Heart left ventricle (tissue), 16 donors: Measurements from ENCODE around the gene RPA3. TPM values are rescaled to one million over a fixed set of nuclear protein-coding genes. Genes with fewer than 3 reads are reported as not detected.
A peak's percentile ranks its signal among the peaks of the same experiment; 100 is the strongest.

Source experiments
- ATAC-seq, 4 donors: fragments of 200-7000 bp; cut with Tn5 transposase; one replicate each; pipeline ENCODE4 v1.9.1; 2020 to 2022; ENCODE audit warnings: moderate library complexity in 4 of 4, mild to moderate bottlenecking in 3 of 4, moderate number of reproducible peaks in 1 of 4
- DNase-seq, 5 donors: peaks; one replicate each; pipeline ENCODE4 v3.0.0-alpha.2; 2020
- H3K27ac ChIP-seq, 12 donors: fragments of 200-600 bp; sonication (generic) in 4 of 12; one replicate each; pipeline versions ENCODE4 v1.5.0 to v1.8.0; 2016 to 2022; ENCODE audit warnings: mild to moderate bottlenecking in 2 of 12
- H3K27me3 ChIP-seq, 9 donors: fragments of 200-600 bp; sonication (generic) in 2 of 9; one replicate each; pipeline versions ENCODE4 v1.5.1 to v1.8.0; 2016 to 2022; ENCODE audit warnings: mild to moderate bottlenecking in 3 of 9
- H3K36me3 ChIP-seq, 9 donors: fragments of 200-600 bp; sonication (generic) in 2 of 9; one replicate each; pipeline versions ENCODE4 v1.5.0 to v1.8.0; 2018 to 2022; ENCODE audit warnings: mild to moderate bottlenecking in 2 of 9
- H3K4me1 ChIP-seq, 12 donors: fragments of 200-600 bp; sonication (generic) in 4 of 12; one replicate each; pipeline versions ENCODE4 v1.5.0 to v1.8.0; 2016 to 2022; ENCODE audit warnings: mild to moderate bottlenecking in 3 of 12
- H3K4me3 ChIP-seq, 12 donors: fragments of 200-600 bp; sonication (generic) in 4 of 12; one replicate each; pipeline versions ENCODE4 v1.5.0 to v1.8.0; 2017 to 2022; ENCODE audit warnings: mild to moderate bottlenecking in 9 of 12, moderate library complexity in 4 of 12
- H3K9me3 ChIP-seq, 12 donors: fragments of 200-600 bp; sonication (generic) in 4 of 12; one replicate each; pipeline versions ENCODE4 v1.5.0 to v1.8.0; 2016 to 2022; ENCODE audit warnings: mild to moderate bottlenecking in 1 of 12
- POLR2A ChIP-seq, 2 donors: fragments of 450-650 bp; IDR thresholded peaks; one replicate each; pipeline ENCODE4 v1.6.1; 2017; ENCODE audit warnings: antibody characterized with exemption in 2 of 2, mild to moderate bottlenecking in 2 of 2, moderate library complexity in 2 of 2
- WGBS, 4 donors: extraction: QIAGEN DNeasy Blood & Tissue Kit in 2 of 4; methylation state at CpG; one replicate each; pipeline versions ENCODE4 v1.1.5 to v1.1.7; 2013 to 2018; 5-methylcytosine and 5-hydroxymethylcytosine counted together
- intact Hi-C, 10 donors: fragments of 100-400 bp; cut with DNase I; formaldehyde crosslinking; loops; one replicate each; pipeline versions ENCODE4 v1.11.1 to v1.14.2; 2022
- polyA plus RNA-seq, 2 donors: library from polyadenylated mRNA; stranded (reverse); fragments of 200-250 nt; gene quantifications; one replicate each; pipeline ENCODE4 v1.2.3, GENCODE V29; 2013
- total RNA-seq, 9 donors: library from RNA; depleted of rRNA in 2 of 9; stranded (reverse); fragments of >200 nt in 2 of 9; fragmentation: NEBNext Ultra II Directional in 3 of 9; extraction: Animal tissue kit (Norgen Biotek cat#: 25700) in 3 of 9; gene quantifications; one replicate each; pipeline versions ENCODE4 v1.1.0 to v1.2.4, GENCODE V29; 2016 to 2023
- TF ChIP-seq, protein P1 (sequence below), 12 donors: fragments of 200-600 bp; sonication (generic) in 4 of 12; IDR thresholded peaks; one replicate each; pipeline versions ENCODE4 v1.5.0 to v1.8.0; 2018 to 2022; ENCODE audit warnings: antibody characterized with exemption in 12 of 12, mild to moderate bottlenecking in 5 of 12
- donor health status: ischemic (EF 13 %, LVEDD 7.1; RV severe dilation, severe dysfunction).
- donor health status: healthy with polysubstance abuse.
- donor health status: DM: no; HTN: yes; CAD: no.
- donor health status: DM: no; HTN: no; CAD: no.
- donor health status: ischemic (EF 25% LVEDD 6.9; RV normal size, moderate dysfunction).
- donor health status: ischemic (EF 25% LVEDD 5.7; RV mildly dilated, moderate dysfunction).
- donor health status: healthy.
- donor health status: DM: yes; HTN: yes; CAD: no.
- donor health status: ischemic (EF 35%, LVEDD 5.7; RV mildly dilated, moderate dysfunction).
- donor health status: nonischemic (EF 11% LVEDD 7.7; RV severe dilation, severe dysfunction).
- donor health status: DM: yes; HTN: yes; CAD: no.
- donor health status: PGD.
- donor health status: ischemic (EF 29% LVEDD 5.4; RV normal size, mild dysfunction).
- donor health status: nonischemic (EF 23%, LVEDD 6.1; RV moderate dilation, normal function).

RPA3 gene
- total and polyA plus RNA-seq, 11 donors, result 19.4 to 30.9 (median 26.2) TPM

DNA sequence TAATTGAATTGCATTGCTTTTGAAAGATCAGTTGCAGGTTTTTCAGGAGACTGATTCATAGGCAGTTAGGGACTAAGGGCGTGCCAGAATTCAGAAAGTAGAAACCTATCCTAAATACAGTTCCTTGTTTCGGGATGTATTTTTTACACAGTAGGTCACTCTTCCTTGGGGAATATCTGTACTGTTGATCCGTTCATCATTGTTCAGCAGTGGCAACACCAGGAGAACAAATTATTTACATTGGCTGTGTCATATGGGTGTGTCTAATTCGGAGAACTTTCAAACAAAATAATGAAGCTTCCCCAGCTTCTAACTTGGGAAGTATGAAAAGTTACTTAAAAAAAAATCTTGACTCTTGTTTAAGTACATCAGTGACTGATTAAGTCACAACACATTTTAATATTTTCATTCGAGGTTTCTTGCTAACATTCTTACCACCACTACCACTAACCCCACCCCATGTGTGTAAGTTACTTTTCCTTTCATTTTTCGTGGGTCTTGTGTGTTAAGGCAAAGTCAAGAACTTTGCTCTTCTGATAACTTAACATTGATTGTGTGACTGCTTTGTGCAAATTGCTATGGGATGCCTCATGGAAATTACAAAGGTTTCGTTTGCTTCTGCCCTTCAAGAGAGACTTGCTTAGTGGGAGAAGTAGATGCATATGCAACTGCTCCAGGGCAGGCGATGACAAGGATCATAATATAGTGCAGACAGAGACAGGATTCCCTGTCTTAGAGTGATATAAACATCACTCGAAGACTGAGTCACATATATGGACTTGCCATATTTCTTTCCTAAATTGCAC lies 43.8 kb upstream of the RPA3 start:
- Histone ChIP-seq H3K9me3 (no peaks in the 10 kb centered on the region), H3K4me1 (peaks cover 0 to 17% (median 8%) of the 10 kb centered on the region in 12 donors), H3K27ac (peak overlapping the region; percentile 9 to 80 (median 61)), H3K27me3 (no peaks in the 10 kb centered on the region), H3K36me3 (no peaks in the 10 kb centered on the region), H3K4me3 (peak overlapping the region in 11 of 12 donors; percentile 22 to 61 (median 48))
- intact Hi-C loops, result loop anchor here (1.0 to 10.0 kb wide), 9 partner anchors 80 to 455 kb away; partner anchors contain the start of genes GLCCI1 (in 2 of the 10) and UMAD1 (in 1 of the 10)
- DNase-seq, result no peak
- ATAC-seq, result peak; percentile 37 to 74 (median 56)
- TF ChIP-seq, protein P1, sequence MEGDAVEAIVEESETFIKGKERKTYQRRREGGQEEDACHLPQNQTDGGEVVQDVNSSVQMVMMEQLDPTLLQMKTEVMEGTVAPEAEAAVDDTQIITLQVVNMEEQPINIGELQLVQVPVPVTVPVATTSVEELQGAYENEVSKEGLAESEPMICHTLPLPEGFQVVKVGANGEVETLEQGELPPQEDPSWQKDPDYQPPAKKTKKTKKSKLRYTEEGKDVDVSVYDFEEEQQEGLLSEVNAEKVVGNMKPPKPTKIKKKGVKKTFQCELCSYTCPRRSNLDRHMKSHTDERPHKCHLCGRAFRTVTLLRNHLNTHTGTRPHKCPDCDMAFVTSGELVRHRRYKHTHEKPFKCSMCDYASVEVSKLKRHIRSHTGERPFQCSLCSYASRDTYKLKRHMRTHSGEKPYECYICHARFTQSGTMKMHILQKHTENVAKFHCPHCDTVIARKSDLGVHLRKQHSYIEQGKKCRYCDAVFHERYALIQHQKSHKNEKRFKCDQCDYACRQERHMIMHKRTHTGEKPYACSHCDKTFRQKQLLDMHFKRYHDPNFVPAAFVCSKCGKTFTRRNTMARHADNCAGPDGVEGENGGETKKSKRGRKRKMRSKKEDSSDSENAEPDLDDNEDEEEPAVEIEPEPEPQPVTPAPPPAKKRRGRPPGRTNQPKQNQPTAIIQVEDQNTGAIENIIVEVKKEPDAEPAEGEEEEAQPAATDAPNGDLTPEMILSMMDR (IDR thresholded peaks at IDR 0.05), result no peak
- TF ChIP-seq POLR2A (IDR thresholded peaks at IDR 0.05), result no peak
- WGBS, 4 donors, result 28 to 32% (median 30%) methylated on average over 9 of the region's 9 CpGs

DNA sequence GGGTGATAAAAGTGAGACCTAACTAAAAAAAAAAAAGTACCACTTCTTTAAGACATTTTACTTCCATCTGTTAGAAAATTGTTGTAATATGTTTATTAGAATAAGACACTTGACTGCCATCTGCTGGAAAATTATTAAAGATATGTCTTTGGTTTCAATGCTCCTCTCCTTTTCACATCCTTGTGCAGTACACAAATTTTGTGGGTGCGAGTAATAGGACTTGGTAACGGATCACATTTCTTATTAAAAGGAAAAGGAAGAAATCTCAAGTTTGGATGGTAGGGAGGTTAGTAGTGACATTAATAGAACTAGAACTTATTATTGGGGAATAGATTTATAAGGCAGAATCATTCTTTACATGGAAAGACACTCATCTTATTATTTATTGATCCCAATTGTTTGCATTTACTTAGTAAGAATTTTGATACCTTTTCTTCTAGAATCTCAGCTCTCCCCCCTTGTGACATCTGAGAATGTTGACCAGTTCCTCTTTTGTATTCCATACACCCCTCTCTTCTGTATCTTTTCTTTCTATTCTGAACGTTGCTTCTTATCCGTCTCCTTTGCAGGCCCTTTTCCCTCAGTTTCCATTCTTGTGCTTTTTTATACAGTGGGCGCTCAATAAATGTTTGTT lies 43.0 kb upstream of the RPA3 start:
- Histone ChIP-seq H3K4me1 (peaks cover 0 to 17% (median 8%) of the 10 kb centered on the region in 12 donors), H3K4me3 (peak overlapping the region in 10 of 12 donors; percentile 39 to 61 (median 52)), H3K27ac (peak overlapping the region in 11 of 12 donors; percentile 9 to 80 (median 68)), H3K36me3 (no peaks in the 10 kb centered on the region), H3K9me3 (no peaks in the 10 kb centered on the region), H3K27me3 (no peaks in the 10 kb centered on the region)
- TF ChIP-seq, protein P1 (IDR thresholded peaks at IDR 0.05), result peak; percentile 36 to 67 (median 54)
- no peak for TF ChIP-seq POLR2A (IDR thresholded peaks at IDR 0.05)
- DNase-seq (no peak), ATAC-seq (peak; percentile 33 to 66 (median 52))
- intact Hi-C loops, result loop anchor here (1.0 to 10.0 kb wide), 9 partner anchors 79 to 456 kb away; partner anchors contain the start of genes GLCCI1 (in 2 of the 10) and UMAD1 (in 1 of the 10)
- 34 to 46% (median 36%) methylated on average over 5 of the region's 5 CpGs for WGBS, 4 donors

DNA sequence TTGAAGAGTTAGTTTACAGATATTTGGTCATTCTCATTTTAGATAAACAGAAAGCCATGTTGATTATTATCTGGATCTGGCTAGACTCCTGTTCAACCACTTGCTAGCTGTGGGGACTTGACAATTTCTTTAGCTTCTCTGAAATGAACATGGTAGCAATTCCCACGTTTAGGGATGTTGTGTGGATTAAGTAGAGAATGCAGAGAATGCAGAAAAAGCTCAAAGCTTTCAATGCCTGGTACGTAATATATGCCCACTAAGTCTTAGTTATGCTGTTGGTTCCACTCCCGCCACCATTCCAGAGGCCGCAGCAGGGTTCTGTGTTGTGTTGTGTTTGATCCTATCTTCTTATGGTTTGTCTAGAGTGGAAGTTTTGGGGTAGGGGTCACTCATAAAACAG lies 39.2 kb upstream of the RPA3 start:
- Histone ChIP-seq H3K27me3 (no peaks in the 10 kb centered on the region), H3K4me3 (no peak overlapping the region), H3K9me3 (no peaks in the 10 kb centered on the region), H3K36me3 (no peaks in the 10 kb centered on the region), H3K27ac (no peak overlapping the region), H3K4me1 (peaks cover 0 to 13% (median 4%) of the 10 kb centered on the region in 12 donors)
- DNase-seq, result no peak
- no peak for ATAC-seq
- intact Hi-C loops, result no loop called here
- TF ChIP-seq, protein P1 (IDR thresholded peaks at IDR 0.05), result no peak
- TF ChIP-seq POLR2A (IDR thresholded peaks at IDR 0.05), result no peak
- WGBS, 4 donors, result 77 to 91% (median 89%) methylated on average over 4 of the region's 4 CpGs

DNA sequence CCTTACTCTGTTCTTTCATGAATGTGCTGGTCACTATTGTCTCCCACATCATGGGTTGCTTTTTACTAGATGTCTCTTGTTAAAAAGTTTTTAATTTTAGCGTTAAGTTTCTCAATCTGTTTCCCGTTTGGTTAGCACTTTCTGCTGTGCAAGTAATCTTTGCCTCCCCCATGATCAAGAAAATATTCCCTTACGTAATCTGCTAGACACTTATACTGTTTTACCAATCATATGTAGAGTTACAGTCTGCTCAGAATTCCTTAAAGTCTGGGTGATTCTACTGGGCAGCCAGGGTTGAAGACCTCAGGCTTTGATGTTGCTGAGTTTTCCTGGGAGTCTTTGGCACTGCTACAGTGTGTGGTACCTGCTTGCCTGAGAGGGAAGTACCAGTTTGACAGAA lies 38.2 kb upstream of the RPA3 start:
- Histone ChIP-seq H3K4me1 (peaks cover 0 to 11% (median 4%) of the 10 kb centered on the region in 12 donors), H3K27ac (no peak overlapping the region), H3K9me3 (no peaks in the 10 kb centered on the region), H3K36me3 (no peaks in the 10 kb centered on the region), H3K27me3 (no peaks in the 10 kb centered on the region), H3K4me3 (no peak overlapping the region)
- intact Hi-C loops, result no loop called here
- 89 to 94% (median 92%) methylated on average over 3 of the region's 3 CpGs for WGBS, 4 donors
- no peak for ATAC-seq
- TF ChIP-seq POLR2A (IDR thresholded peaks at IDR 0.05), result no peak
- TF ChIP-seq, protein P1 (IDR thresholded peaks at IDR 0.05), result no peak
- no peak for DNase-seq
